NB4 (cell line): ENCODE measurements around the gene PC.

ENCODE experiments used
- CTCF ChIP-seq: IDR thresholded peaks from one replicate; pipeline ENCODE4 v1.5.1; 2012; ENCODE audit warnings: low read depth, low read length
- MAX ChIP-seq: IDR thresholded peaks from 2 replicates; pipeline ENCODE4 v1.6.1; 2011; ENCODE audit warnings: low read depth, low read length
- MYC ChIP-seq: IDR thresholded peaks from 2 replicates; pipeline ENCODE4 v1.6.1; 2011; ENCODE audit warnings: low read depth, low read length
- POLR2A ChIP-seq: IDR thresholded peaks from 2 replicates; pipeline ENCODE4 v1.6.1; 2011; ENCODE audit warnings: mild to moderate bottlenecking; ENCODE audit not compliant: insufficient read length; ENCODE audit errors: extremely low read depth

GRCh38 chr11:66868726-66869566, 89.2 kb downstream of the PC start:
- TF ChIP-seq POLR2A (no peak), CTCF (peak; percentile 34), MAX (peak; percentile 46; the same call in 1 of the 2 replicates), MYC (peak; percentile 19; the same call in 1 of the 2 replicates)
